H1 (cell line): ENCODE data around the gene CCBE1. TPM values are rescaled to one million over a fixed set of nuclear protein-coding genes. Genes with fewer than 3 reads are reported as not detected.

Experiments used
- CTCF ChIA-PET: fragments of 300-600 bp; sonication (Branson Sonifier 250); formaldehyde crosslinking; loops from one replicate; lab custom pipeline; 2021; ENCODE audit not compliant: partially characterized antibody; lab: Charles Lee
- POLR2A ChIA-PET: fragments of 300-600 bp; sonication (Branson Sonifier 250); formaldehyde crosslinking; loops from one replicate; lab custom pipeline; 2021; ENCODE audit warnings: inconsistent platforms; ENCODE audit not compliant: partially characterized antibody; lab: Charles Lee
- DNase-seq, 2 experiments: peaks; one replicate each; pipeline versions ENCODE4 v3.0.0 to v3.0.0-alpha.2; 2010 to 2022; ENCODE audit warnings: low spot score in 2 of 2, low read depth in 1 of 2, mixed read lengths in 1 of 2
- FAIRE-seq: peaks from 2 replicates; lab custom pipeline; 2011; peaks lifted over from hg19 to GRCh38; lab: Jason Lieb, UNC
- H2AFZ ChIP-seq: 2 replicates; pipeline ENCODE4 v1.8.1; 2012; ENCODE audit warnings: low read length, inconsistent platforms
- H2AK5ac ChIP-seq: 2 replicates; pipeline ENCODE4 v1.6.1; 2013; ENCODE audit warnings: low read depth, low read length
- H2BK120ac ChIP-seq: replicated peaks from 2 replicates; pipeline ENCODE3; 2013; ENCODE audit warnings: low read depth, low read length, inconsistent platforms
- H2BK12ac ChIP-seq: 2 replicates; pipeline ENCODE4 v1.6.1; 2013; ENCODE audit warnings: low read depth, low read length
- H2BK15ac ChIP-seq: 2 replicates; pipeline ENCODE4 v1.6.1; 2013; ENCODE audit warnings: low read length
- H2BK20ac ChIP-seq: 2 replicates; pipeline ENCODE4 v1.6.1; 2013; ENCODE audit warnings: low read length
- H2BK5ac ChIP-seq: 2 replicates; pipeline ENCODE4 v1.6.1; 2013; ENCODE audit warnings: low read depth, low read length
- H3K14ac ChIP-seq: 2 replicates; pipeline ENCODE4 v1.6.1; 2013; ENCODE audit warnings: inconsistent platforms; ENCODE audit not compliant: insufficient read length
- H3K18ac ChIP-seq: 2 replicates; pipeline ENCODE4 v1.6.1; 2013; ENCODE audit warnings: low read length; ENCODE audit errors: extremely low read depth
- H3K23ac ChIP-seq: 2 replicates; pipeline ENCODE4 v1.6.1; 2013; ENCODE audit warnings: inconsistent platforms; ENCODE audit not compliant: insufficient read length
- H3K23me2 ChIP-seq: 2 replicates; pipeline ENCODE4 v1.6.1; 2013; ENCODE audit warnings: low read depth, low read length
- H3K27ac ChIP-seq: 2 replicates; pipeline ENCODE4 v1.6.1; 2011; ENCODE audit warnings: low read depth, low read length, inconsistent platforms
- H3K27me3 ChIP-seq, 4 experiments: replicated peaks in 1 of 4; 1 replicate in 1 of 4; 2 replicates in 3 of 4; pipeline versions ENCODE4 v1.6.1 to v1.8.1; 2011 to 2013; ENCODE audit warnings: low read length in 3 of 4, mild to moderate bottlenecking in 3 of 4, inconsistent platforms in 2 of 4, mixed read lengths in 2 of 4, moderate library complexity in 1 of 4; ENCODE audit not compliant: control insufficient read depth in 3 of 4, insufficient read depth in 3 of 4; ENCODE audit errors: extremely low read depth in 1 of 4
- H3K36me3 ChIP-seq, 4 experiments: 2 replicates each; pipeline versions ENCODE4 v1.6.1 to v1.8.1; 2011 to 2013; ENCODE audit warnings: mild to moderate bottlenecking in 4 of 4, low read length in 3 of 4, moderate library complexity in 2 of 4, control low read depth in 1 of 4, inconsistent platforms in 1 of 4; ENCODE audit not compliant: insufficient read depth in 4 of 4, control insufficient read depth in 2 of 4
- H3K4ac ChIP-seq: replicated peaks from 2 replicates; pipeline ENCODE3; 2013; ENCODE audit warnings: low read length, low read depth, mixed read lengths, inconsistent platforms; ENCODE audit not compliant: insufficient read length
- H3K4me1 ChIP-seq, 4 experiments: replicated peaks in 1 of 4; 1 replicate in 1 of 4; 2 replicates in 3 of 4; pipeline versions ENCODE4 v1.6.1 to v1.8.1; 2011 to 2013; ENCODE audit warnings: low read length in 3 of 4, inconsistent platforms in 2 of 4, mixed read lengths in 1 of 4; ENCODE audit not compliant: insufficient read depth in 4 of 4, control insufficient read depth in 3 of 4
- H3K4me2 ChIP-seq, 2 experiments: 2 replicates each; pipeline versions ENCODE4 v1.6.1 to v1.8.1; 2011 to 2013; ENCODE audit warnings: low read depth in 2 of 2, low read length in 2 of 2, control low read depth in 1 of 2, inconsistent platforms in 1 of 2, mild to moderate bottlenecking in 1 of 2; ENCODE audit not compliant: insufficient read depth in 1 of 2
- H3K4me3 ChIP-seq, 4 experiments: fragments of 200-600, 300-600 bp in 1 of 4; sonication (generic), shearing (Covaris generic), sonication (Bioruptor Twin) in 1 of 4; 2 replicates each; pipeline versions ENCODE4 v1.5.1 to v1.8.1; 2011 to 2016; ENCODE audit warnings: low read length in 4 of 4, low read depth in 3 of 4, control low read depth in 2 of 4, inconsistent platforms in 2 of 4, mild to moderate bottlenecking in 2 of 4, mixed read lengths in 1 of 4, moderate library complexity in 1 of 4; ENCODE audit not compliant: insufficient read depth in 2 of 4; ENCODE audit errors: extremely low read depth in 1 of 4
- H3K56ac ChIP-seq: replicated peaks from 2 replicates; pipeline ENCODE3; 2013; ENCODE audit warnings: low read depth, mild to moderate bottlenecking, mixed read lengths, low read length, inconsistent platforms; ENCODE audit not compliant: insufficient read length
- H3K79me1 ChIP-seq: 2 replicates; pipeline ENCODE4 v1.6.1; 2013; ENCODE audit warnings: low read depth, low read length, control low read depth
- H3K79me2 ChIP-seq, 2 experiments: 2 replicates each; pipeline versions ENCODE4 v1.6.1 to v1.8.1; 2012 to 2013; ENCODE audit warnings: low read length in 2 of 2, mild to moderate bottlenecking in 2 of 2, inconsistent platforms in 1 of 2; ENCODE audit not compliant: insufficient read depth in 2 of 2, control insufficient read depth in 1 of 2
- H3K9ac ChIP-seq, 4 experiments: replicated peaks in 1 of 4; 1 replicate in 1 of 4; 2 replicates in 3 of 4; pipeline versions ENCODE4 v1.6.1 to v1.8.1; 2011 to 2013; ENCODE audit warnings: low read depth in 3 of 4, low read length in 3 of 4, control low read depth in 2 of 4, mild to moderate bottlenecking in 2 of 4, moderate library complexity in 2 of 4, inconsistent platforms in 1 of 4; ENCODE audit errors: extremely low read depth in 1 of 4
- H3K9me3 ChIP-seq, 2 experiments: 2 replicates each; pipeline versions ENCODE4 v1.6.1 to v1.8.1; 2012 to 2013; ENCODE audit warnings: mild to moderate bottlenecking in 2 of 2, moderate library complexity in 2 of 2, control low read depth in 1 of 2, inconsistent platforms in 1 of 2, low read depth in 1 of 2, low read length in 1 of 2, mixed read lengths in 1 of 2; ENCODE audit not compliant: insufficient read depth in 2 of 2
- H4K20me1 ChIP-seq, 2 experiments: replicated peaks in 1 of 2; 2 replicates each; pipeline versions ENCODE3 to v1.8.1; 2011 to 2013; ENCODE audit warnings: inconsistent platforms in 2 of 2, low read length in 2 of 2, mild to moderate bottlenecking in 1 of 2; ENCODE audit not compliant: insufficient read depth in 2 of 2, control insufficient read depth in 1 of 2
- H4K5ac ChIP-seq: 2 replicates; pipeline ENCODE4 v1.6.1; 2013; ENCODE audit warnings: low read length, low read depth, mixed read lengths, inconsistent platforms; ENCODE audit not compliant: insufficient read length
- H4K8ac ChIP-seq: 2 replicates; pipeline ENCODE4 v1.8.0; 2013; ENCODE audit warnings: mild to moderate bottlenecking, moderate library complexity, low read length, inconsistent platforms; ENCODE audit not compliant: insufficient read depth; ENCODE audit errors: extremely low read depth
- H4K91ac ChIP-seq: replicated peaks from 2 replicates; pipeline ENCODE3; 2013; ENCODE audit warnings: low read length, mixed read lengths, inconsistent platforms; ENCODE audit not compliant: insufficient read length
- ASH2L ChIP-seq: fragments of 200-600, 300-600 bp; sonication (generic); IDR thresholded peaks from one replicate; pipeline ENCODE4 v1.7.1; 2017; ENCODE audit warnings: low read length
- BACH1 ChIP-seq: IDR thresholded peaks from 2 replicates; pipeline ENCODE4 v1.6.1; 2012; ENCODE audit warnings: low read length, improper control_type of control experiment
- CBX8 ChIP-seq: fragments of 300-800, 300-1000 bp; sonication (generic); IDR thresholded peaks from 2 replicates; pipeline ENCODE4 v1.7.1; 2016; ENCODE audit warnings: low read depth, low read length, borderline replicate concordance
- EZH2 ChIP-seq: fragments of 200-600 bp; sonication (generic); IDR thresholded peaks from 2 replicates; pipeline ENCODE4 v1.7.1; 2012; ENCODE audit warnings: low read depth, mild to moderate bottlenecking, moderate library complexity, low read length, inconsistent platforms; ENCODE audit not compliant: severe bottlenecking
- GABPA ChIP-seq: IDR thresholded peaks from 2 replicates; pipeline ENCODE4 v1.6.1; 2011; ENCODE audit warnings: mild to moderate bottlenecking, low read length, moderate library complexity, borderline replicate concordance; ENCODE audit not compliant: insufficient read depth
- HDAC2 ChIP-seq, 2 experiments: fragments of 300-600 bp in 1 of 2; sonication (generic) in 1 of 2; IDR thresholded peaks; 2 replicates each; pipeline ENCODE4 v1.6.1; 2011 to 2012; ENCODE audit warnings: low read depth in 2 of 2, low read length in 2 of 2, mild to moderate bottlenecking in 2 of 2, moderate library complexity in 2 of 2, borderline replicate concordance in 1 of 2, inconsistent platforms in 1 of 2
- JUND ChIP-seq: IDR thresholded peaks from 2 replicates; pipeline ENCODE4 v1.6.1; 2011; ENCODE audit warnings: mild to moderate bottlenecking, improper control_type of control experiment, low read length
- PHF8 ChIP-seq: fragments of 200-600 bp; sonication (generic); conservative IDR thresholded peaks from 2 replicates; pipeline ENCODE4 v1.7.1; 2012; ENCODE audit warnings: low read depth, mild to moderate bottlenecking, inconsistent platforms, low read length, moderate library complexity
- RAD21 ChIP-seq, 2 experiments: IDR thresholded peaks in 1 of 2; conservative IDR thresholded peaks in 1 of 2; 2 replicates each; pipeline ENCODE4 v1.6.1; 2011; ENCODE audit warnings: low read depth in 2 of 2, low read length in 2 of 2, improper control_type of control experiment in 1 of 2, inconsistent platforms in 1 of 2, mild to moderate bottlenecking in 1 of 2, moderate library complexity in 1 of 2
- RBBP5 ChIP-seq: IDR thresholded peaks from 2 replicates; pipeline ENCODE4 v1.7.1; 2012; ENCODE audit warnings: low read depth, mild to moderate bottlenecking, inconsistent platforms, low read length, moderate library complexity, borderline replicate concordance
- RXRA ChIP-seq: IDR thresholded peaks from 2 replicates; pipeline ENCODE4 v1.6.1; 2011; ENCODE audit warnings: low read depth, mild to moderate bottlenecking, low read length, moderate library complexity; ENCODE audit not compliant: insufficient read depth
- YY1 ChIP-seq: IDR thresholded peaks from 2 replicates; pipeline ENCODE4 v1.6.1; 2011; ENCODE audit warnings: low read depth, mild to moderate bottlenecking, low read length
- WGBS, 2 experiments: shearing (Covaris generic) in 1 of 2; methylation state at CpG; one replicate each; pipeline versions ENCODE4 v1.1.6 to v1.1.7; 2013 to 2015; ENCODE audit warnings: low lambda C conversion rate in 2 of 2, mixed read lengths in 2 of 2, inconsistent platforms in 1 of 2, low coverage in 1 of 2, missing lambda C conversion rate in 1 of 2; ENCODE audit not compliant: insufficient replicate concordance in 2 of 2, insufficient coverage in 1 of 2, insufficient read length in 1 of 2; ENCODE audit errors: extremely low coverage in 1 of 2, missing lambda C conversion rate in 1 of 2; 5-methylcytosine and 5-hydroxymethylcytosine counted together
- polyA plus RNA-seq, 7 experiments: library from polyadenylated mRNA; depleted of rRNA in 3 of 7; stranded (reverse) in 5 of 7; unstranded in 2 of 7; fragments of >200 nt in 5 of 7; fragments of 200-250 nt in 2 of 7; gene quantifications; 1 replicate in 5 of 7; 2 replicates in 1 of 7; 4 replicates in 1 of 7; pipeline versions ENCODE4 v1.2.1 to v1.2.3, GENCODE V29; 2011 to 2013; ENCODE audit warnings: missing spikeins in 2 of 7, mixed read lengths in 2 of 7
- total RNA-seq: library from RNA; stranded (reverse); fragmentation: NEBNext Ultra II Directional; extraction: Animal tissue kit (Norgen Biotek cat#: 25700); gene quantifications from 2 replicates; pipeline ENCODE4 v1.2.1, GENCODE V29; 2021
- TF ChIP-seq, protein P1 (sequence below): IDR thresholded peaks from 2 replicates; pipeline ENCODE4 v1.6.1; 2011; ENCODE audit warnings: low read depth, mild to moderate bottlenecking, low read length; ENCODE audit not compliant: insufficient read depth

Gene CCBE1
- total and polyA plus RNA-seq, 2 of the 8 experiments (the other 6 are each of a cell fraction or from before 2014, with no cell fraction given), result 2.1 to 2.6 TPM

DNA sequence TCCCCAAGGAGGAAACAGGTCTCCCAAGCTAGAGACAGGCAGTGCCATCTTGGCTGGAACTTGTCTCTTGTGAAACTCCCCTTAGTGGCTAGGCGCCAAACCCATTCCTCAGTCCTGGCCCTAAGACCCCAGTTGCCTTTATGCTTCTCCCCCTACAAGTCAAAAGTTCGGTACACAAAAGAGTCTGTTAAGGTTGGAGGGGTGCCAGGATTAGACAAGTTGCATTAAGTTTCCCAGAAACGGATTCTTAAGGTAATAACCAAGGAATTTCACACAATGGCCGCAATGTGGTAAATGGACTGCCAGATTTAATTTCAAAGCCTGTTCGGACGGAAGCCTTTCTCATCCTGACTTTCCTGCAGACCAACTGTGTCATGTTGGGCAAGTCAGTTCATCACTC, 80.7 kb downstream of the CCBE1 start:
- Histone ChIP-seq H2BK5ac (no peak overlapping the region), H3K4ac (no peak overlapping the region), H3K79me1 (no peaks in the 10 kb centered on the region), H2AFZ (no peak overlapping the region), H3K9ac (no peak overlapping the region), H2BK15ac (no peak overlapping the region), H3K23me2 (no peaks in the 10 kb centered on the region), H2BK120ac (no peak overlapping the region), H3K27me3 (no peaks in the 10 kb centered on the region), H3K4me3 (no peak overlapping the region), H3K4me2 (no peak overlapping the region), H4K91ac (no peak overlapping the region), H2AK5ac (no peak overlapping the region), H3K27ac (no peak overlapping the region), H3K79me2 (no peaks in the 10 kb centered on the region), H4K8ac (no peak overlapping the region), H4K20me1 (no peaks in the 10 kb centered on the region), H3K56ac (no peak overlapping the region), H3K4me1 (no peaks in the 10 kb centered on the region), H2BK20ac (no peak overlapping the region), H4K5ac (no peak overlapping the region), H2BK12ac (no peak overlapping the region), H3K14ac (no peak overlapping the region), H3K36me3 (no peaks in the 10 kb centered on the region), H3K18ac (no peak overlapping the region), H3K23ac (no peak overlapping the region), H3K9me3 (no peaks in the 10 kb centered on the region)
- ChIA-PET POLR2A (no interaction called here), CTCF (interaction anchor here (0.7 to 3.6 kb wide), 2 partner anchors 15 to 158 kb away, joined by 3 to 12 read pairs; no protein-coding TSS in a partner anchor)
- no peak for DNase-seq
- no peak for FAIRE-seq
- 91% methylated on average over 6 of the region's 6 CpGs; no CpG with 5 or more reads in 1 of the 2 experiments for WGBS, 2 experiments
- TF ChIP-seq RXRA, result no peak
- TF ChIP-seq PHF8, result no peak
- TF ChIP-seq ASH2L, result no peak
- TF ChIP-seq RAD21 (IDR thresholded peaks at IDR 0.05 in 1 of 2, conservative IDR thresholded peaks at IDR 0.05 in 1 of 2; ENCODE audit: low read depth in 2 of 2, low read length in 2 of 2), result no peak
- no peak for TF ChIP-seq RBBP5
- no peak for TF ChIP-seq GABPA
- TF ChIP-seq, protein P1, sequence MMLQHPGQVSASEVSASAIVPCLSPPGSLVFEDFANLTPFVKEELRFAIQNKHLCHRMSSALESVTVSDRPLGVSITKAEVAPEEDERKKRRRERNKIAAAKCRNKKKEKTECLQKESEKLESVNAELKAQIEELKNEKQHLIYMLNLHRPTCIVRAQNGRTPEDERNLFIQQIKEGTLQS, result no peak
- no peak for TF ChIP-seq JUND
- TF ChIP-seq CBX8, result no peak
- TF ChIP-seq YY1, result no peak
- no peak for TF ChIP-seq BACH1
- no peak for TF ChIP-seq HDAC2 (IDR thresholded peaks at IDR 0.05; ENCODE audit: borderline replicate concordance in 1 of 2, low read depth in 2 of 2, low read length in 2 of 2)
- no peak for TF ChIP-seq EZH2
